RWPE1 (cell line): ENCODE data around the gene CHAF1A.

Experiments
- CTCF ChIA-PET: fragments of 350-600 bp; sonication (Branson Sonifier 250); formaldehyde crosslinking; extraction: SDS; loops from one replicate; lab custom pipeline; 2021; lab: Yijun Ruan, JAX
- POLR2A ChIA-PET: fragments of 400-600 bp; formaldehyde crosslinking; extraction: SDS; loops from one replicate; lab custom pipeline; 2020; ENCODE audit warnings: antibody characterized with exemption; ENCODE audit not compliant: low non-redundant PET; lab: Yijun Ruan, JAX
- DNase-seq: peaks from one replicate; pipeline ENCODE4 v3.0.0; 2012; ENCODE audit warnings: low spot score
- H3K27ac ChIP-seq: fragments of 450-650 bp; 2 replicates; pipeline ENCODE4 v1.5.1; 2017
- CTCF ChIP-seq: fragments of 450-650 bp; conservative IDR thresholded peaks from 2 replicates; pipeline ENCODE4 v1.5.1; 2017; ENCODE audit warnings: low read depth, mild to moderate bottlenecking

CHAF1A gene

DNA sequence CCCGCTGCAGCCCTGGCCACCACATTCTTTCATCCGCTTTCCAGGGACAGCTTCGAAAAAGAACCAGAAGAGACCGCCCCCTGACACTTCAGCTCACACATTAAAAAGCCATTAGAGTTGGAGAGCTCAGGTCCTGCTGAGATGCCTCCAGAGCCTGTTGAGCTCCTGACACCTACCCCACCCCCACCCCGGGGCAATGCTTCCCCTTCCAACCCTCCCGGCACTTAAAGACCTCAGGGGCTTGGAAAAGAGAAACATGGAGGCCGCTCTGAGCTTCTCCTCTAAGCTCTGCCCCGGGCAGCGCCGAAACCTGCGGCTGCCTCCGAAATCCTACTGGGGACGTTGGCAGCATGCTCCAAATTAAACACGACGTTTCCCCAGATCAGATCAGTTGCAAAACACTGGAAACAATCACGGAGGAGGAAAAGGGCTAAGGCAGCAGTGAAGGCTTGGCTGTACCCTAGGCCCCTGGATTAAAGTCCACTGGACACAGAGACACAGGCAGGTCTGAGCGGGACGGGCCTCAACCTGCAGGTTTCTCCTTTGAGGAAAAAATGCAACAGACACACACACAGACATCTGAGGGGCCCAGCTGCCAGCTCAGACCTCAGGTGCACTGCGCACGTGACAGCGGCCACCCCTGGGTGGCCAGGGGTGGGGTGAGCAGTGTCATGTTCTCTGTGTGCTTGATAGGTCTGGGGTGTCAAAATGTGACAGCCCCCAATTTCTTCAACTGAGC is 11.7 kb upstream of the CHAF1A start:
- H3K27ac ChIP-seq = peak overlapping the region; percentile 99
- ChIA-PET POLR2A (interaction anchor here (0.6 kb wide), 2 partner anchors 8 to 9 kb away, joined by 3 to 10 read pairs; no protein-coding TSS in a partner anchor), CTCF (interaction anchor here (0.6 to 1.0 kb wide), 6 partner anchors 9 to 82 kb away, joined by 3 to 4 read pairs (median 3); partner anchors contain the start of gene SH3GL1)
- no peak for DNase-seq
- TF ChIP-seq CTCF = no peak

- ChIA-PET POLR2A (no interaction called here), CTCF (interaction anchor here (0.6 to 1.0 kb wide), 3 partner anchors 9 to 25 kb away, joined by 3 read pairs; partner anchors contain the start of gene SH3GL1)
- H3K27ac ChIP-seq = peak overlapping the region; percentile 99
- no peak for DNase-seq
- no peak for TF ChIP-seq CTCF
Measured at GRCh38 chr19:4391306-4391693, 11.1 kb upstream of the CHAF1A start.

DNA sequence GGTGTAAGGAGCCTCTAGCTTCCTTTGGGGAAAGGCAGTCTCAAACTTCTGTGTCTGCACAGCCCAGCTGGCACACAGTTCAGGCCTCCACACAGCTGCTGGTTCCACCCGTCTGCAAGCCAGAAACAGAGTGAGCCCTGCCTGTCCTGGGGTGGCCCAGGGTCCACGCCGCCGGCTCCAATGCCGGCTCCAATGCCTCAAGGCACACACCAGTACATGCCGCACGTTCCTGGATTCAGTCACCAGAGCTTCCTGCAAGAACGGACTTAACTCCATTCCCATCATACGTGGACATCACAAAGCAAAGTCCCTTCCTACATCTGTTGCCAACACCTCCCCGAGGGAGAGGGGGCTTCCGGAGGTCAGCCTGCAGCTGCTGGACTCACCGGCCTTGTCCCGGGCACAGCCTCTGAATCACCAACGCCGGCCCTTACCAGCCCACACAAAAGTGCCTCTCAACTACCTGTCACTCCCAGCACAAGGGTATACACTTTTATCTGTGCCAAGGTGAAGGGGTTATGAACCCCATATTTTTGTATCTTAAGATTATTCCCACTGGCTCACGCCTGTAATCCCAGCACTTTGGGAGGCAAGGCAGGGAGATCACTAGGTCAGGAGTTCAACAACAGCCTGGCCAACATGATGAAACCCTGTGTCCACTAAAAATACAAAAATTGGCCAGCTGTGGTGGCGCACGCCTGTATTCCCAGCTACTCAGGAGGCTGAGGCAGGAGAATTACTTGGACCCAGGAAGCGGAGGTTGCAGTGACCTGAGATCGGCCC is 10.5 kb upstream of the CHAF1A start:
- peak overlapping the region; percentile 99 for H3K27ac ChIP-seq
- CTCF ChIA-PET = interaction anchor here (0.6 to 1.0 kb wide), 3 partner anchors 8 to 25 kb away, joined by 3 read pairs; partner anchors contain the start of gene SH3GL1
- TF ChIP-seq CTCF = no peak
- DNase-seq = no peak
- POLR2A ChIA-PET = no interaction called here

- DNase-seq = no peak
- no peak for TF ChIP-seq CTCF
- POLR2A ChIA-PET = no interaction called here
- CTCF ChIA-PET = interaction anchor here (0.7 to 2.4 kb wide), 2 partner anchors 16 to 24 kb away, joined by 4 to 8 read pairs; no protein-coding TSS in a partner anchor
- H3K27ac ChIP-seq = peak overlapping the region; percentile 99
Measured at GRCh38 chr19:4393947-4394590, 8.4 kb upstream of the CHAF1A start.

DNA sequence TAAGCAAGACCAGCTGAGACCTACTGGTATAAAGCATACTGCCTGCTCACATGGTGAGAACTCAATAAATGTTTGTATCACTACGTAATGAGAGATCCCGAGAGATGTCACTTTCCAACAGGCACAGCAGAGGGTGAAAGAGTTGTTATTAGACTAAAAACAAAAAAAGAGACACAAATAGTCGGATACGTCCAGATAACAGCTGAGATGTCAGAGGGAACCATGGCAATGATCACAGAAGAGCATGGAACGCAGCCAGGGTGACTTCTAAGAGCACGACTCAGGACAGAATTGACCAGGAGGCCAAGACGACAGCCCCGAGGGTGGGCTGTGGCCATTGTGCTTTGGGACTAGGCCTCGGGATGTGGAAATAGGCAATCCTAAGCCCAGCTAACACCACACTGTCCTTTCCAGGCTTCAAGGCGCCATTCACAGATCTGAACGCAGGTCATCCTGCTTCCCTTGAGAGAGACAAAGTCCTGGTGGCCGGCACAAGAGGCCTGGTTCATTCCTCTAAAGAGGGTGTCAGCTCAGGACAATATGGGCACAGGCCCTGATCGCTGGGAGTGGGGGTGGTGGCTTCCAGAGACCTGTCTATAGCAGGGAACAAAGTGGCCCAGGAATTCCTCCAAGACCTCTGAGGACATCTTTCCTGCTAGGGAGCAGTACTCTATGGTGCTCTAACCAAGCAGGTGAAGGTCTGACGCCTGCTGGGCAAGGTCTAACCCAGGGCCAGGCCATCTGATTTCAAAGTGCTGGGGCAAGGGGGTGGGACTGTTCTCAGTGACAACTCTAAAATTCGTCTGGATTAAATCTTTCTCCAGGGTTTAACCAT is 5.3 kb upstream of the CHAF1A start:
- CTCF ChIA-PET = interaction anchor here (0.6 to 0.8 kb wide), 2 partner anchors 43 to 151 kb away, joined by 3 to 4 read pairs; no protein-coding TSS in a partner anchor
- peak overlapping the region; percentile 90 for H3K27ac ChIP-seq
- no peak for TF ChIP-seq CTCF
- POLR2A ChIA-PET = no interaction called here
- no peak for DNase-seq
